Heart left ventricle (tissue), 16 donors: ENCODE results near the gene IRF5. TPM values are rescaled to one million over a fixed set of nuclear protein-coding genes. Genes with fewer than 3 reads are reported as not detected.

Source experiments
- ATAC-seq, 4 donors: fragments of 200-7000 bp; cut with Tn5 transposase; one replicate each; pipeline ENCODE4 v1.9.1; 2020 to 2022; ENCODE audit warnings: moderate library complexity in 4 of 4, mild to moderate bottlenecking in 3 of 4, moderate number of reproducible peaks in 1 of 4
- DNase-seq, 5 donors: peaks; one replicate each; pipeline ENCODE4 v3.0.0-alpha.2; 2020
- H3K27ac ChIP-seq, 12 donors: fragments of 200-600 bp; sonication (generic) in 4 of 12; one replicate each; pipeline versions ENCODE4 v1.5.0 to v1.8.0; 2016 to 2022; ENCODE audit warnings: mild to moderate bottlenecking in 2 of 12
- H3K27me3 ChIP-seq, 9 donors: fragments of 200-600 bp; sonication (generic) in 2 of 9; one replicate each; pipeline versions ENCODE4 v1.5.1 to v1.8.0; 2016 to 2022; ENCODE audit warnings: mild to moderate bottlenecking in 3 of 9
- H3K36me3 ChIP-seq, 9 donors: fragments of 200-600 bp; sonication (generic) in 2 of 9; one replicate each; pipeline versions ENCODE4 v1.5.0 to v1.8.0; 2018 to 2022; ENCODE audit warnings: mild to moderate bottlenecking in 2 of 9
- H3K4me1 ChIP-seq, 12 donors: fragments of 200-600 bp; sonication (generic) in 4 of 12; one replicate each; pipeline versions ENCODE4 v1.5.0 to v1.8.0; 2016 to 2022; ENCODE audit warnings: mild to moderate bottlenecking in 3 of 12
- H3K4me3 ChIP-seq, 12 donors: fragments of 200-600 bp; sonication (generic) in 4 of 12; one replicate each; pipeline versions ENCODE4 v1.5.0 to v1.8.0; 2017 to 2022; ENCODE audit warnings: mild to moderate bottlenecking in 9 of 12, moderate library complexity in 4 of 12
- H3K9me3 ChIP-seq, 12 donors: fragments of 200-600 bp; sonication (generic) in 4 of 12; one replicate each; pipeline versions ENCODE4 v1.5.0 to v1.8.0; 2016 to 2022; ENCODE audit warnings: mild to moderate bottlenecking in 1 of 12
- CTCF ChIP-seq, 12 donors: fragments of 200-600 bp; sonication (generic) in 4 of 12; IDR thresholded peaks; one replicate each; pipeline versions ENCODE4 v1.5.0 to v1.8.0; 2018 to 2022; ENCODE audit warnings: antibody characterized with exemption in 12 of 12, mild to moderate bottlenecking in 5 of 12
- POLR2A ChIP-seq, 2 donors: fragments of 450-650 bp; IDR thresholded peaks; one replicate each; pipeline ENCODE4 v1.6.1; 2017; ENCODE audit warnings: antibody characterized with exemption in 2 of 2, mild to moderate bottlenecking in 2 of 2, moderate library complexity in 2 of 2
- WGBS, 4 donors: extraction: QIAGEN DNeasy Blood & Tissue Kit in 2 of 4; methylation state at CpG; one replicate each; pipeline versions ENCODE4 v1.1.5 to v1.1.7; 2013 to 2018; 5-methylcytosine and 5-hydroxymethylcytosine counted together
- intact Hi-C, 10 donors: fragments of 100-400 bp; cut with DNase I; formaldehyde crosslinking; loops; one replicate each; pipeline versions ENCODE4 v1.11.1 to v1.14.2; 2022
- polyA plus RNA-seq, 2 donors: library from polyadenylated mRNA; stranded (reverse); fragments of 200-250 nt; gene quantifications; one replicate each; pipeline ENCODE4 v1.2.3, GENCODE V29; 2013
- total RNA-seq, 9 donors: library from RNA; depleted of rRNA in 2 of 9; stranded (reverse); fragments of >200 nt in 2 of 9; fragmentation: NEBNext Ultra II Directional in 3 of 9; extraction: Animal tissue kit (Norgen Biotek cat#: 25700) in 3 of 9; gene quantifications; one replicate each; pipeline versions ENCODE4 v1.1.0 to v1.2.4, GENCODE V29; 2016 to 2023
- donor health status: ischemic (EF 13 %, LVEDD 7.1; RV severe dilation, severe dysfunction).
- donor health status: healthy with polysubstance abuse.
- donor health status: DM: no; HTN: yes; CAD: no.
- donor health status: DM: no; HTN: no; CAD: no.
- donor health status: ischemic (EF 25% LVEDD 6.9; RV normal size, moderate dysfunction).
- donor health status: ischemic (EF 25% LVEDD 5.7; RV mildly dilated, moderate dysfunction).
- donor health status: healthy.
- donor health status: DM: yes; HTN: yes; CAD: no.
- donor health status: ischemic (EF 35%, LVEDD 5.7; RV mildly dilated, moderate dysfunction).
- donor health status: nonischemic (EF 11% LVEDD 7.7; RV severe dilation, severe dysfunction).
- donor health status: DM: yes; HTN: yes; CAD: no.
- donor health status: PGD.
- donor health status: ischemic (EF 29% LVEDD 5.4; RV normal size, mild dysfunction).
- donor health status: nonischemic (EF 23%, LVEDD 6.1; RV moderate dilation, normal function).

IRF5 gene
- total and polyA plus RNA-seq, 11 donors, result 1.2 to 15.4 (median 1.8) TPM

DNA sequence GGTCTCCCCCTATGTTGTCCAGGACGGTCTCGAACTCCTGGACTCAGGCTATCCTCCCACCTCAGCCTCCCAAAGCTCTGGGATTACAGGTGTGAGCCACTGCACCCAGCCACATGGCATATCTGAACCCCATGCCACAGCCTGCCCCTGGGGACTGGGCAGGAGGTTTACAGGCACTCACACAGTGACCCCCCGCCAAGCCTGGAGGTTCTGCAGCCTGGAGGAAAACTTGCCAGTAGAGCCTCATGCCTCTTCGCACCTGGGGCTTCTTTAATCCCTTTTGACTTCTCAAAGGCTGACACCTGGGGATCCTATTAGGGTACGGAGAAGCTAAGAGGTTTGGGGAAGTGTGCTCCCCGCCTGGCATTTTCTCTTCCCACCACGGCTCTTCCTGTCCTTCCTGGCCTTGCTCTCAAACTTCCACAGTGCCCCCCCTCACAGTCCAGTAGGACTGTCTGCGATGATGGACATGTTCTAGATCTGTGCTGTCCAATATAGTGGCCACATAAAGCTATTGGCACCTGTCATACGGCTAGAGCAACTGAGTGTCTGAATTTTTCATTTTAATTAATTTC lies 15.8 kb upstream of the IRF5 start:
- H3K27ac ChIP-seq, result no peak overlapping the region
- no peak overlapping the region for H3K4me3 ChIP-seq
- no peaks in the 10 kb centered on the region for H3K36me3 ChIP-seq
- no peaks in the 10 kb centered on the region for H3K4me1 ChIP-seq
- peaks cover 2 to 45% (median 14%) of the 10 kb centered on the region in 9 donors for H3K27me3 ChIP-seq
- ATAC-seq (no peak), DNase-seq (peak in 1 of 5 donors; percentile 13)
- WGBS, 4 donors, result 65 to 79% (median 72%) methylated on average over 9 of the region's 9 CpGs
- intact Hi-C loops, result no loop called here
- H3K9me3 ChIP-seq, result no peaks in the 10 kb centered on the region
- TF ChIP-seq CTCF (IDR thresholded peaks at IDR 0.05) (no peak), POLR2A (IDR thresholded peaks at IDR 0.05) (no peak)

DNA sequence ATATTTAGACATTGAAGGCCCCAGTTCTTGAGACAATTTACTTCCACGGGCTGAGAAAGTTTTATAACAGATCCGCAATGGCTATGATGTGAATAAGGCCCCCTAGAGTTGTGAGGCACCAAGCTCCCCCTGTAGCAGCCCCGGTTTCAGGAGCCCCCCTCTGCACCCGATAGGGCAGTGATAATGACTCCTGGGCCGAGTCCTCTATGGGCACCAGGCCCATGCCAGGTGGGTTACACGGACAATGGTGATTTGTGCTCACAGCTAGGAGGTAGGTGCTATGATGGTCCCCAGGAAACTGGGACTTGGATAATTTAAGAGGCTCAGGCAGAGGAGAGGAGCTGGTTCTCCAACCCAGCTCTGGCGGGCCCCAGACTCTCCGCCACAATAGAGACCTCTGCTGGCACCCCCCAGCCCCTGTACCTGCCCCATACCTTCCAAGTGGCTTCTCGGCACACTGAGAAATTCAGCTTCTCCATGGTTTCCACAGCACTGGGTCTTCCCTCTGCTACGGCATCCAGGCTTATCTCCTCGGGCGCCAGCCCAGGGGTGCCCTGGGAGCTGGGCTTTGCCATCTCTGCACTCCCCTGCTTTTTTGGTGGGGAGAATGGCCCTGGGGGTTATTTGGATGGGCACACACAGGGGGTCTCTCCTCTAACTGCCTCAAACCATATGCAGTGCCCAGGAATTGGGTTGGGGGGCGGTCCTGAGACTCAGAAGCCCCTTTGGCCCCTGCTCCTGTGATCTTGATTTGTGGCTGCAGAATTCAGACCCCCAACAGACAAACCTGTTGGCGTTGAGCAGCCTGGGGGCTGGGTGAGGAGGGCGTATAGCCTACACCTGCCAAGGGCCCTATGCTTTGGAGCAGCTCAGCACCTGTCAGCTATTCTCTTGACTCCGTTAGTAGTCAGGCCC lies 15.0 kb upstream of the IRF5 start:
- intact Hi-C loops, result no loop called here
- no peaks in the 10 kb centered on the region for H3K36me3 ChIP-seq
- H3K27me3 ChIP-seq, result peaks cover 2 to 45% (median 14%) of the 10 kb centered on the region in 9 donors
- DNase-seq (peak in 2 of 5 donors; percentile 8), ATAC-seq (peak in 1 of 4 donors; percentile 32)
- H3K4me1 ChIP-seq, result no peaks in the 10 kb centered on the region
- H3K9me3 ChIP-seq, result no peaks in the 10 kb centered on the region
- WGBS, 4 donors, result 80 to 89% (median 83%) methylated on average over 11 to 16 of the region's 16 CpGs
- TF ChIP-seq POLR2A (IDR thresholded peaks at IDR 0.05), result no peak
- no peak for TF ChIP-seq CTCF (IDR thresholded peaks at IDR 0.05)
- H3K4me3 ChIP-seq, result no peak overlapping the region
- no peak overlapping the region for H3K27ac ChIP-seq

GRCh38 chr7:128923411-128923800 lies 14.3 kb upstream of the IRF5 start:
- intact Hi-C loops, result no loop called here
- DNase-seq (no peak), ATAC-seq (no peak)
- Histone ChIP-seq H3K4me3 (no peak overlapping the region), H3K27ac (no peak overlapping the region), H3K27me3 (peaks cover 2 to 44% (median 14%) of the 10 kb centered on the region in 9 donors), H3K9me3 (no peaks in the 10 kb centered on the region), H3K4me1 (no peaks in the 10 kb centered on the region), H3K36me3 (no peaks in the 10 kb centered on the region)
- 70 to 85% (median 75%) methylated on average over 4 to 5 of the region's 5 CpGs for WGBS, 4 donors
- TF ChIP-seq CTCF (IDR thresholded peaks at IDR 0.05) (no peak), POLR2A (IDR thresholded peaks at IDR 0.05) (no peak)
